Measurements from ENCODE around the gene SYNGR4.

DNA sequence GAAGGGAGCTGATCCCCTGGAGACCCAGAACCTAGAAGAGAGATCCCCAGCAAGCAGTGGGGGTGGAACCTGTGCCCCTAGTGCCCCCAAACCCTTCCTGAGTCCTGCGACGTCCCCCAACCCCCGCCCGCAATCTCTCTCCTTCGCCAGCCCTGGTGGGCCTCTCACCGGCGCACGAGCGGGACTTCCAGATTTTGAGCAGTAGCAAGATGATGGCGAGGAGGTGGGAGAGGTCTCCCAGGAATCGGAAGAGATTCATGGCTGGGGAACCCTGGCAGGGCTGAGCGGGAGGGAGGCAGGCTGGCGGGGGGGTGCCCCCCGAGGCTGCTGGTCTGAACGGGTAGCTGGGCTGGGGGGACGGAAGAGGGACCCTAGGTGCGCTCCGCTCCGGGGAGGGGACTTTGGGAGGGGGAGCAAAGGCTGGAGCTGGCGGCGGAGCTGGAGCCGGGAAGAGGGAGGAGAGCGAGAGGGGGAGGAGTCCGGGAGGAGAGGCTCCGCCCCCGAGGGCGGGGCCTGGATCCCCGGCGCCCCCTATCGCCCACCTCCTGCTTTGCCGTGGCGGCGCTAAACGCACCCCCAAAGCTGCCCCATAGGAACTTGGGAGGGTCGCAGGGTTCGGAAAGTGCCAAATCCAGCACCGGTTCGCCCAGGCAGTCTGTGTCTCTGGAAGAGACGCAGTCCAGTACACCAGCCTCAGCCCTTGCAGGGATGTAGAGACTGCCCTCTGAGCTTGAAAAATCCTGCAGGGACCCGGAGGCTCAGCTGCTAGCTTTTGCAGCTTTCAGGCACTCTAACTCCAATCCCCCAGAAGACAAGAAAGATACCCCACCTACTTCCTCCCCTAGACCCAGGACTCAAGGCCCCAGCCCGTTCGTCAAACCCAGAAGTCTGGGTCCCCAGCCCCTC lies 27.2 kb downstream of the SYNGR4 start, which contains the start of gene KDELR1:
- TF ChIP-seq, protein P1, sequence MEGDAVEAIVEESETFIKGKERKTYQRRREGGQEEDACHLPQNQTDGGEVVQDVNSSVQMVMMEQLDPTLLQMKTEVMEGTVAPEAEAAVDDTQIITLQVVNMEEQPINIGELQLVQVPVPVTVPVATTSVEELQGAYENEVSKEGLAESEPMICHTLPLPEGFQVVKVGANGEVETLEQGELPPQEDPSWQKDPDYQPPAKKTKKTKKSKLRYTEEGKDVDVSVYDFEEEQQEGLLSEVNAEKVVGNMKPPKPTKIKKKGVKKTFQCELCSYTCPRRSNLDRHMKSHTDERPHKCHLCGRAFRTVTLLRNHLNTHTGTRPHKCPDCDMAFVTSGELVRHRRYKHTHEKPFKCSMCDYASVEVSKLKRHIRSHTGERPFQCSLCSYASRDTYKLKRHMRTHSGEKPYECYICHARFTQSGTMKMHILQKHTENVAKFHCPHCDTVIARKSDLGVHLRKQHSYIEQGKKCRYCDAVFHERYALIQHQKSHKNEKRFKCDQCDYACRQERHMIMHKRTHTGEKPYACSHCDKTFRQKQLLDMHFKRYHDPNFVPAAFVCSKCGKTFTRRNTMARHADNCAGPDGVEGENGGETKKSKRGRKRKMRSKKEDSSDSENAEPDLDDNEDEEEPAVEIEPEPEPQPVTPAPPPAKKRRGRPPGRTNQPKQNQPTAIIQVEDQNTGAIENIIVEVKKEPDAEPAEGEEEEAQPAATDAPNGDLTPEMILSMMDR (conservative IDR thresholded peaks at IDR 0.05 in 1 of 2, IDR thresholded peaks at IDR 0.05 in 1 of 2; ENCODE audit: low read depth in 1 of 2, low read length in 2 of 2) = peak; percentile 83 to 90
- TF ChIP-seq EZH2 (IDR thresholded peaks at IDR 0.05; ENCODE audit: low read length, missing control alignments) = no peak
